OCI-LY1 (cell line): ENCODE data around the gene ATP6AP2.

ENCODE experiments used
- H2AFZ ChIP-seq: fragments of 200-600 bp; sonication (generic), shearing (Covaris generic); 2 replicates; pipeline ENCODE4 v1.6.0; 2014; ENCODE audit warnings: antibody characterized with exemption, mild to moderate bottlenecking, low read length
- H3F3A ChIP-seq: fragments of 200-600 bp; sonication (generic), shearing (Covaris generic); 2 replicates; pipeline ENCODE4 v1.6.0; 2014; ENCODE audit warnings: mild to moderate bottlenecking, antibody characterized with exemption, low read length, moderate library complexity; ENCODE audit not compliant: insufficient read depth
- H3K27ac ChIP-seq: fragments of 200-600 bp; sonication (generic); 2 replicates; pipeline ENCODE4 v1.5.1; 2014; ENCODE audit warnings: low read length, mixed run types, mild to moderate bottlenecking, low read depth; ENCODE audit not compliant: poor library complexity, severe bottlenecking
- H3K27me3 ChIP-seq: fragments of 200-600 bp; sonication (generic); 2 replicates; pipeline ENCODE4 v1.6.0; 2014; ENCODE audit warnings: antibody characterized with exemption, mild to moderate bottlenecking, low read length, moderate library complexity; ENCODE audit not compliant: insufficient read depth
- H3K36me3 ChIP-seq: fragments of 200-600 bp; sonication (generic); 2 replicates; pipeline ENCODE4 v1.6.1; 2014; ENCODE audit warnings: mild to moderate bottlenecking, antibody characterized with exemption, low read length, moderate library complexity, mixed read lengths; ENCODE audit not compliant: insufficient read depth
- H3K4me1 ChIP-seq: fragments of 200-600 bp; sonication (generic); 2 replicates; pipeline ENCODE4 v1.5.1; 2014; ENCODE audit warnings: mild to moderate bottlenecking, low read length, moderate library complexity; ENCODE audit not compliant: insufficient read depth, severe bottlenecking
- H3K4me2 ChIP-seq: fragments of 200-600 bp; sonication (generic), shearing (Covaris generic); 2 replicates; pipeline ENCODE4 v1.6.1; 2014; ENCODE audit warnings: low read length
- H3K4me3 ChIP-seq: fragments of 200-600 bp; sonication (generic); 2 replicates; pipeline ENCODE4 v1.5.1; 2014; ENCODE audit warnings: low read length, low read depth, mild to moderate bottlenecking, mixed read lengths; ENCODE audit not compliant: poor library complexity, severe bottlenecking
- H3K79me2 ChIP-seq: fragments of 200-600 bp; shearing (Covaris generic); 2 replicates; pipeline ENCODE4 v1.6.1; 2016; ENCODE audit warnings: mixed run types, low read length, mixed read lengths; ENCODE audit not compliant: insufficient read depth
- H3K9ac ChIP-seq: fragments of 200-600 bp; sonication (generic), shearing (Covaris generic); 2 replicates; pipeline ENCODE4 v1.6.1; 2014; ENCODE audit warnings: mild to moderate bottlenecking, low read length, mixed read lengths
- H3K9me2 ChIP-seq: fragments of 200-600 bp; sonication (generic), shearing (Covaris generic); 2 replicates; pipeline ENCODE4 v1.6.1; 2014; ENCODE audit warnings: low read depth, mild to moderate bottlenecking, low read length, mixed read lengths
- H3K9me3 ChIP-seq: fragments of 200-600 bp; shearing (Covaris generic); 2 replicates; pipeline ENCODE4 v1.6.1; 2014; ENCODE audit warnings: low read length, mixed read lengths
- H4K20me1 ChIP-seq: fragments of 200-600 bp; sonication (generic), shearing (Covaris generic); 2 replicates; pipeline ENCODE4 v1.6.0; 2016; ENCODE audit warnings: mild to moderate bottlenecking, low read length; ENCODE audit not compliant: insufficient read depth
- EZH2 ChIP-seq: fragments of 200-600 bp; sonication (generic), shearing (Covaris generic); IDR thresholded peaks from 2 replicates; pipeline ENCODE4 v1.8.0; 2017; ENCODE audit warnings: borderline replicate concordance, mixed run types, mild to moderate bottlenecking, antibody characterized with exemption, low read length, moderate library complexity, mixed read lengths
- TF ChIP-seq, protein P1 (sequence below): fragments of 200-600 bp; sonication (generic), shearing (Covaris generic); IDR thresholded peaks from 2 replicates; pipeline ENCODE4 v1.5.1; 2017; ENCODE audit warnings: mild to moderate bottlenecking, antibody characterized with exemption, low read length, moderate library complexity, mixed read lengths

Gene ATP6AP2

DNA sequence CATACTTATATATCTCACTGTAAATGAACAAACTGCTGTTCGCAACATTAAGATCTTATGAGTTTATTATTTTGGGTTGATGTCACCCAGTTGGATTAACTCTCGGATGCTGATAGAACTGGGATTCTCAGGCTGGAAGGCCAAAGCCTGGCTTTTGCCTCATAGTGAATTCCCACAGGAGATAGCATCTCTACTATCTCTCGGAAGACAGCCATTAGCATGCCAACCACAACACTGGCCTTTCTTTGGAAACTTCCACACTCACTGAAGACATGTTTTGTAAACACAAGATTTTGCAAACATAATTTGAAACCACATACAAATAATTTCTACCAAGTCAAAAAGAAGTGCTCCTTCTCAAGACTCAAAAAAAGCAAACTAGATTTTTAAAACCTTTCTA lies 4.5 kb upstream of the ATP6AP2 start:
- no peaks in the 10 kb centered on the region for H3K9me3 ChIP-seq
- H3K4me1 ChIP-seq = peaks cover 6% of the 10 kb centered on the region
- H3K9ac ChIP-seq = no peak overlapping the region
- H4K20me1 ChIP-seq = no peaks in the 10 kb centered on the region
- no peaks in the 10 kb centered on the region for H3K27me3 ChIP-seq
- no peak overlapping the region for H3K4me3 ChIP-seq
- H3K27ac ChIP-seq = no peak overlapping the region
- H3K36me3 ChIP-seq = no peaks in the 10 kb centered on the region
- TF ChIP-seq EZH2 = no peak
- TF ChIP-seq, protein P1, sequence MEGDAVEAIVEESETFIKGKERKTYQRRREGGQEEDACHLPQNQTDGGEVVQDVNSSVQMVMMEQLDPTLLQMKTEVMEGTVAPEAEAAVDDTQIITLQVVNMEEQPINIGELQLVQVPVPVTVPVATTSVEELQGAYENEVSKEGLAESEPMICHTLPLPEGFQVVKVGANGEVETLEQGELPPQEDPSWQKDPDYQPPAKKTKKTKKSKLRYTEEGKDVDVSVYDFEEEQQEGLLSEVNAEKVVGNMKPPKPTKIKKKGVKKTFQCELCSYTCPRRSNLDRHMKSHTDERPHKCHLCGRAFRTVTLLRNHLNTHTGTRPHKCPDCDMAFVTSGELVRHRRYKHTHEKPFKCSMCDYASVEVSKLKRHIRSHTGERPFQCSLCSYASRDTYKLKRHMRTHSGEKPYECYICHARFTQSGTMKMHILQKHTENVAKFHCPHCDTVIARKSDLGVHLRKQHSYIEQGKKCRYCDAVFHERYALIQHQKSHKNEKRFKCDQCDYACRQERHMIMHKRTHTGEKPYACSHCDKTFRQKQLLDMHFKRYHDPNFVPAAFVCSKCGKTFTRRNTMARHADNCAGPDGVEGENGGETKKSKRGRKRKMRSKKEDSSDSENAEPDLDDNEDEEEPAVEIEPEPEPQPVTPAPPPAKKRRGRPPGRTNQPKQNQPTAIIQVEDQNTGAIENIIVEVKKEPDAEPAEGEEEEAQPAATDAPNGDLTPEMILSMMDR = no peak
- peaks cover under 1% of the 10 kb centered on the region; the same call in 1 of the 2 replicates for H3K79me2 ChIP-seq
- no peak overlapping the region for H2AFZ ChIP-seq
- no peak overlapping the region for H3K4me2 ChIP-seq
- H3F3A ChIP-seq = no peaks in the 10 kb centered on the region
- no peaks in the 10 kb centered on the region for H3K9me2 ChIP-seq

DNA sequence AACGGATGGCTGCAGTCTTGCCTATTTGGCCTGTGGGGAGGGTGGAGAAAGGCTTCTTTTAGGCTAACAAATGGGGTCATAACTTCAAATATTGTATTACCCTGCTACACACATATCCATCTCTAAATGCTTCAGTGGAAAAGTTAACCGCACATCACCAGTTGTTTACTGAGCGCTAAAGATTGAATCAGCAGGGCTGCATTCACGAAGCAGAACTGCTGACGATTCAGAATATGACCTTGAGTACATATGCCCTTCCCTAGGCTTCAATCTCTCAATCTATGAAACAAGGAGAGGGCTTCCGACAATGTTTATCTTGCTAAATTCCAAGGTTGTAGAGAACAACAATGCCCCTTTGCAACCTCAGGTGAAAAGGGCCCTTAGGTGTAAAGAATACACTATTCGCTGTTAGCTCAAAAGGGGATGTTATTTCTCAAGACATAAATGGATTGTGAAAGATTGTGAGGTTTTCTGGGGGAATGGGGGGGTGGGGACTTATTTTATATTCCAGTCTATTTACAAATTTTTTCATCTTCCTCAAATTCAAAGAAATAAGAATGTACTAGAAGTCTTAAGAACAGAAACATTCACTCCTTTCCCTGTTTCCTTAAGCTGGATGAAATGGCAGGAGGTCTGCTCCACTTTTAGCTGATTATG lies 2.6 kb upstream of the ATP6AP2 start:
- no peak overlapping the region for H3K4me2 ChIP-seq
- no peak overlapping the region for H3K27ac ChIP-seq

DNA sequence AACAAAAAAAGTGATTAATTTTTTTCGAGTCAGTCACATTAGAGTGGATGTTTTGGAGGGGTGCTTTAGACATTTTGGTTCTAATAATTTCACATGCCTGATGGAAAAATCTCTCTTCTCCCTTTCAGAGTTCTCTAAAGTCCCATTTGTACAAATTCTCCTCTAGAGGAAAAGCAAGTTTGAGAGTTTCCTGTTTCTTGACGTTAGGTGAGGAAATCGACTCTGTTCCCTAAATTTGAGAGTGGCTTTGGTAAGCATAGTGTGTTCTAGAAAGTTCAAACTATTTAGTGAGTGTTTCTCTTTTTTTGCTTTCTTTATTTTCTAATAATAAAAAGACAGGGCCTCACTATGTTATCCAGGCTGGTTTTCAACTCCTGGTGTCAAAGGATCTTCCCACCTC lies 1.6 kb upstream of the ATP6AP2 start:
- no peaks in the 10 kb centered on the region for H4K20me1 ChIP-seq
- H2AFZ ChIP-seq = no peak overlapping the region
- H3K27ac ChIP-seq = no peak overlapping the region
- no peak overlapping the region for H3K4me2 ChIP-seq
- H3K4me1 ChIP-seq = peaks cover 18% of the 10 kb centered on the region
- no peaks in the 10 kb centered on the region for H3K9me2 ChIP-seq
- H3K27me3 ChIP-seq = no peaks in the 10 kb centered on the region
- no peaks in the 10 kb centered on the region for H3F3A ChIP-seq
- H3K79me2 ChIP-seq = peaks cover 14% of the 10 kb centered on the region; the same call in 1 of the 2 replicates
- no peaks in the 10 kb centered on the region for H3K9me3 ChIP-seq
- TF ChIP-seq EZH2 = no peak
- TF ChIP-seq, protein P1 = no peak
- H3K9ac ChIP-seq = no peak overlapping the region
- H3K4me3 ChIP-seq = no peak overlapping the region
- H3K36me3 ChIP-seq = no peaks in the 10 kb centered on the region

More for the DNA sequence above, 2.6 kb upstream of the ATP6AP2 start:
- H3K79me2 ChIP-seq = peaks cover 14% of the 10 kb centered on the region; the same call in 1 of the 2 replicates
- H3F3A ChIP-seq = no peaks in the 10 kb centered on the region
- H3K4me1 ChIP-seq = peaks cover 18% of the 10 kb centered on the region
- no peak overlapping the region for H3K4me3 ChIP-seq
- H3K36me3 ChIP-seq = no peaks in the 10 kb centered on the region
- no peaks in the 10 kb centered on the region for H3K9me3 ChIP-seq
- no peaks in the 10 kb centered on the region for H4K20me1 ChIP-seq
- TF ChIP-seq EZH2 = no peak
- TF ChIP-seq, protein P1 = no peak
- no peaks in the 10 kb centered on the region for H3K9me2 ChIP-seq
- H2AFZ ChIP-seq = no peak overlapping the region
- H3K9ac ChIP-seq = no peak overlapping the region
- H3K27me3 ChIP-seq = no peaks in the 10 kb centered on the region
